GM18909 (cell line): Measurements from ENCODE around the gene ARID1B.

Experiments
- ATAC-seq: cut with Tn5 transposase; IDR thresholded peaks from one replicate; pipeline ENCODE4 v1.9.1; 2021; ENCODE audit warnings: mild to moderate bottlenecking; ENCODE audit not compliant: unreplicated experiment, poor library complexity

ARID1B gene

DNA sequence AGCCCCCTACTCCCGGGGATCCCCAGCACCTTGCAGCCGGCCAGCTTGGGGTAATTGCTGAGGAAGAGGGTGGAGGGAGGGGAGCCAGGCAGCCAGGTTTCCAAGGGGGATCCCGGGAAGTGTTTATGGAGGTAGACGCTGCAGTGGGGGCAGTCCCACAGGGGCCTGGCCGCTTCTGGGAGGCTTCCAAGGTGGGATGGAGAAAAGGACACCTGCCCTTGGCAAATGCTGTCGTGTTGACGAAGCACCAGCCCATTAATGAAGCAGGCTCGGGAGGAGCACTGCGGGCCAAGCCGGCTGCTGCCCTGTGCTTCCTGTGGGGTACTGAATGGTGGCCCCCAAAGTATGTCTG is 463.8 kb downstream of the ARID1B start:
- ATAC-seq: no peak

DNA sequence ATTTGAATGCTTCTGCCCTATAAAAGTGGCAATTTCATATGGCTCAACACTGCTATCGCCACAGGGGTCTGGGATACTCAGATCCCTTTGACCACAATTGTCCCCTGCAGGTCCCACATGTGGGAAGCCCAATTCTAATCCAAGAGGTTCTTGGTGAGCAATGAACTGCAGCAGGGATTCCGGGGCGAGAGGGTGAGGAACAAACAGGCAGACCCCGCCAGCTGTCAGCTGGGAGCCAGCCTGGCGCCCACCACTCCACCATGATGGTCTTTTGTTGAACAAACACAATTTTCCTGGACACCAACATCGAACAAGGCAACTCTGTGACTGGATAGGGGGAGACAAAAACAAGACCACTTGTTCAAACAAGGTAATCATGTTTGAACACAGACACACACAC is 465.6 kb downstream of the ARID1B start:
- ATAC-seq: no peak

DNA sequence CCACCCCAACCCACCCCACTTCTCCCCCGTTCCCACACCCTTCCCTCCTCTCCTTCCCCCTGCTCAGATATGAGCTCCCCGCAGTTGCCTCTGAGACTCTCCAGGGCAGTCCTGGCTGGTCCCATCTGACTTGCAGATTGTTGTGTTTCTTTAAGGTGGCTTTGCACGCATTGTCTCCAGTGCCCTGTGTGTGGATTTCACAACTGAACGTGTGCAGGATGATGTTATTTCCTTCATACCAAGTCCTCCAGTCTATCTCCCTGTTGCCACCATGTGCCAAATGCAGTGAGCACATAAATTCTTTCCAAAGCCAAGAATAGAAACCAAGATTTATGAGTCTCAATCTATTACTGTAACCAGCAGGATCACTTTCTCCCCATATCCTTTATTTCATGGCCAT is 467.0 kb downstream of the ARID1B start:
- ATAC-seq: no peak

DNA sequence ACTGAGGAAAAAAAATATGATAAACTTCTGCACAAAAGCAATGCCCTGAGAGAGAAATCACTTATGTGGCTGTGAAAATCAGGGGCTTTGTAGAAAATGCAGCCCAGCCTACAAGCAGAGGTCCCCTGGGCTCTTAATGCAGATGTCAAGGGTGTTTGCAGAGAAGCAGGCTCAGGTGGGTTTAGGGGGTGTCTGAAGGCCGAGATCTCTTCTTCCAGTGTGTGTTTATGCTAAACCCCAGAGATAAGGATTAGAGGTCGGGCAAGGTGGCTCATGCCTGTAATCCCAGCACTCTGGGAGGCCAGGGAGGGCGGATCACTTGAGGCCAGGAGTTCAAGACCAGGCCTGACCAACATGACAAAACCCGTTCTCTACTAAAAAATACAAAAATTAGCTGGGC is 467.6 kb downstream of the ARID1B start:
- ATAC-seq: no peak

DNA sequence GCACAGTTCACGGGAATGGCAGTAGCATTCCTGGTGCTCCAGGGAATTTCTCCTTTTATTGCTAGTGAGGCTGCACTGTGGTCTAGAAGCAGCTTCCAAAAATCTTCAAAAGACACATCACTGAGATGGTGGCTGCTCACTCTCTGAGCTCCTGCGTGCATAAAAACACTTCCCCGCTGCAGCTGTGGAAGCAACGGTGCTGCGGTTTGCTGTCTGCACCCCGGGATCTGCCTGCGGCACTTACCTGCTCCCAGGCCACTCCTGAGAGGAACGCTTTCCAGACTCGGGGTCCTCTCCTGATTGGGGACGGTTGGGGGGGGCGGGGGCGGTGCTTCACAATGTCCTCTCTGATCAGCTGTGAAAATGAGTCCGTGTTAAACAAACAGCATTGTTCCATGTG is 468.3 kb downstream of the ARID1B start:
- ATAC-seq: no peak

DNA sequence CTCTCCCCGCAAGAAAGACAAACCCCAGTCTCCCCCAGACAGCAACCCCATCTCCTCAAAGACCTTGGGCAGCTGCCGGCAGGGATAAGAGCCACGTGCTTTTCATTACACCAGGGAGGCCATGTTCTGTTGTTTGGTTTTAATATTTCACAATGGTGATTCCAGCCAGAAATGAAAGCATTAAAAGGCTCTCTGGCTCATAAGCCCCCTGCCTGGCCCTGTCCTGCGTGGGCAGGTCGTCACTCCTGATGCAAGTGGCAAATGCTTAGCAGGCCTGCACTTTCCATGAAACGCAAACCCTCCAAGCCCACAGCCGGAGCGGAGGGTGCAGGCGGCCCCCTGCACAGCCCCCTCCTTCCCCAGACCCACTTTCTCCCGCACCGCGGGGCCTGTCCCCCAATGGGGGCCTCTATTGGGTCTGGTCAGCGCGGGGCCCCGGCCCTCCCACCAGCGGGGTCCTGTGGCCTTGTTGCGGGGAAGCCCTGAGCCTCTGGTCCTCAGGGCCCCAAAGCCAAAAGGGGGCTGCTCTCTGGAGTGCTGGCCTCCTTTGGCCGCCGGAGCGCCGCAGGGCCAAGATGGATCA is 469.0 kb downstream of the ARID1B start:
- ATAC-seq: no peak

DNA sequence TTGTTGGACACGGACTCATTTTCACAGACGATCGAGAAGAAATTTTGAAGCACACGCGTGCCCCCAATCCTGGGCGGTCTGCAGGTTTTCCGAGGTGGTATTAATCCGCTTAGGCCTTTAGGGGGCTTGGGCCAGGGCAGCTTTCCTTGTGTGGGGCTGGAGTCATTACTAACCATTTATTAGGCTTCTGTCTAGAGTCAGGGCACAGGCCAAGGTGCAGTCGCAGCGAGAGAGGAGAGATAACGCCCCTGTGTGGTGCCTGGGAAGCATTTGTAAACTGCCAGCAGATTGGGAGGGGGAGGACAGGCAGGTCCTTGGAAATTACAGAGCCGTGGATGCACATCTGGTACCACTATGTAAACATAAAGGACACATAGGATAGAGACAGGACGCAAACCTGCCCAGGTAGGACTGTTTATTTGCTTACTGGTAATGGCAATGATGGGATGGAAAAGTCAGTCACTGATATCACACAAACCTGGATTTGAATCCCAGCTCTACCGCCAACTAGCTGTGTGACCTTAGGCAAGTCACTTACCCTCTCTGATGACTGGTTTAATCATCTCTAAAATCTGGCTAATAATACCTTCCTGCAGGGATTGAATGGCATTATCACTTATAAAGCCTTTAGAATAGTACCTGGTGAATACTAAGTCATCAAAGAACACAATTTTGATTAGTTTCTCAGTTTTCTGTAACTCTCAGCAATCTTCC is 469.8 kb downstream of the ARID1B start:
- no peak for ATAC-seq

DNA sequence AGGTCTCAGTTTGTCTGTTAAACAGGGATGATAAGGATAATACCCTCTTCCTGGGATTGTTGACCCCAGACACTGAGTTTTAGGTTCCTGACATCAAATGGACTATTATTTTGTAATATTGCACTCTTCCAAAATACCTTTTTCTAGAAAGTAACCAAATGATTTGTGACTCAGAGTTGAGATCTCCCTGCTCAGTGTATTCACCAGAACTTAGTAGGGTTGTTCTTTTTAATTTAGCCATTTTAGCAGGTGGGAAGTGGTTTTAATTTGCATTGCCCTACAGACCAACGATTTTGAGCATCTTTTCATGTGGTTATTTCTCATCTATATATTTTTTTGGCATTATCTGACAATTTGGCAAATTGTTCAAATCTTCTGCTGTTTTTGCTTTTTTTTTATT is 471.1 kb downstream of the ARID1B start:
- no peak for ATAC-seq

DNA sequence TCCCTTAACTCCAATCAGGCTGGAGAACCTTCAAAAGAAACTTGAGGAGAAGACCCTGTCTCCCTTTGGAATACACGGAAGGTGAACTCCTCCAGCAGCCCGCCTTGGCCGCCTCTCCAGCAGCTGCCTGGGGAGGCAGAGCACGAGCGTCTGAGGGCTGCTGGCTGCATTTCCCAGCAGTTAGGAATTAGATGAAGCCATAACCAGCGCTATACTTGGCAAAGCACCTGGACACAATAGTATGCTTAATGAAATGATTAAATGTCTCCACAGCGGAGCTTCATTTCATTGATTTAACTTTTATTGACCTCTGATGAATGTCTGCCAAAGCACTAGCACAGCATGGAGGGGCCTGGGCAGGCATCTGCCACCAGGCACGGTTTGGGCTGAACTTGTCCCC is 472.6 kb downstream of the ARID1B start:
- no peak for ATAC-seq

DNA sequence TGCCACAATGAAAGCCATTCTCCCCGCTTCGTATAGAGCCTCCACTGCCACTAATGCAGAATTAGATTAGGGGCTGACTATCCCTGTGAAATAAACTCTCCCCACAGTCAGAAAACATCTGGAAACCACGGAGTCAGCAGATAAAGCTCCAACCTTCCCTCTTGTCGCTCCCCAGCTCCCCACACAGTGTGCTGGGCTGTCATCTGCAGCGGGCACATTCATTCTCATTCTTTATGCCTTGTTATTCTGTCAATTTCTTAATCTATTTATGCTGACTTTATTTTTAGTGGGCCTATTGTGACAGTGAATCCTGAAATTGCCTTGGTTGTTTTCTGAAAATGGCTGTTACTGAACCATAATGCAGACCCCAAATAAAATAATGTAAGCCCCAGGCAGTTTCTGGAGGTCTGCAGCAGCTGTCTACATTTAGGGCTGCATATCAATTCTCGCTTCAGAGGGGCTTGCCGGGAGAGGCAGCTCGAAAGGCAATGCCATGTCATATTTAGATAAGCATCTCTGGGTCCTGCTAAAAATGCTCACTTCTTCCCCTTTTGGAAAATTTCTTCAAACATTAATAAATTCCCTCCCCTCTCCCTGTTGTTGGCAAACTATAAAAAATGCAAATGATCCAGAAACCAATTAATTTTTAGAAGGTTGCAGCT is 474.5 kb downstream of the ARID1B start:
- no peak for ATAC-seq

DNA sequence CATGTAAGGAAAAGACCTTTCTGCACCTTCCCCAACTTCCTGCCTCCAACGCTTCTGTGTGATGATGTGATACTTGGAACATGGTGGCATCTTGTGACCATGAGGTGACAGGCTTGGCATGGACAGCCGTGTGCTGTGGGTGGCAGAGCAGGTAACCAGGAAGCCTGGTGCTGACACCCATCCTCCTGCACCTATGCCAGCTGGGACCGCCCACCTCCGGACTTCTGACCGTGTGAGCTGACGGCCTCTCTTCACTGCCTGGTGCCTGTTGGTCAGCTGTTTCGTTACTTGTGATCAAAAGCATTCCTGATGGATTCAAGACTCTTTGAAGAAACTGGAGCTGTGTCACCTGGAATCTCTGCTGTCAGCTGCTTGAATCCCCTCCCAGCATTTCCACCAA is 475.8 kb downstream of the ARID1B start:
- ATAC-seq: no peak

DNA sequence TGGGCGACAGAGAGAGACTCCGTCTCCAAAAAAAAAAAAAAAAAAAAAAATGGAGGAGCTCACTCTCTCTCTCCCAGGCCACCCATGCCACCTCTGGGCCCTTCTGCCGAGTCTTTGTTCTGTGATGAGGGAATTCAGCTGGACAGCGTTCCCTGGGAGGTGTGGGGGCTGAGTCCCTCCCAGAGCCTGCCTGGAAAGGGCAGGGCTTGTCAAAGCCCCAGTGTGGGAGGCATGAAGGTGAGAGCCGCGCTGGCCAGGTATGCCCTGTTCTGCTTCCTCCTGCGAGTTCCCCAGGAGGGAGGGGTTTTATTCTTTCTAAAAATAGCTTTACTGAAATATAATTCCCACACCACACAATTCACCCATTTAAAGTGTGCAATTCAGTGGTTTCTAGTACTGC is 476.5 kb downstream of the ARID1B start:
- no peak for ATAC-seq

DNA sequence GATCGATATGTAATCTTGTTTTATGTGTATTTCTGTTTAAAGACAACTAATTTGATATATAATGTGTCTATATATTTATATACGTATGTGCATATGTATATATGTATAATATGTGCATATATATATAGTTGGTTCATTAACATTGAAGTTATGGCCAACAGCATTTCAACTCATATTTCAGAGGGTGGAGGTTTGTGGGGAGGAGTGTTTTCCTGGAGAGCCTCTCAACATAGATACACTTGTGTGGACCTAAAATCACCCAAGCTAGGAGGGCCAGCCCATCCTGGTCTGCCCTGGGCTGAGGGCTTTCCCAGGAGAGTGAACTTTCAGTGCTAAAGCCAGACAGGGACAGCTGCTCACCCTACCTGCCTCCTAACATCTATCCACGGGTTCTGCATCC is 477.4 kb downstream of the ARID1B start:
- no peak for ATAC-seq

DNA sequence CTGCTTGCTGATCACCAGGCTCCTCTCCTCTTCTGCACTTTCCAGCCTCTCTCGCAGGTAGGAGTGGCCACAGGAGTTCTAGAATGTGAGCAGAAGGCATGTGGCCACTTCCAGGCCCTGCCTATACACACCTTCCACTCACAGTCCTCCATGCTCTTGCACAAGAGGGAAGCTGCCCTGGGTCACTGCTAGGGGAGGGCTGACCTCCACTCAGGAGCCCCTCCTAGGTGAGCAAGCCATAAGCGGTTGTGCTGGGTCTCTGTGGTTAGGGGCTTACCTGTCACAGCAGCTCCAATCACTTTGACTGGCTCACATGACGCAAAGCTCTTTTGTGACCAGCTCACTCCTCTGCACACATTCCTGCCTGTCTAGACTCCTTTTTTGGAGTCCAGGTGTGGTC is 477.9 kb downstream of the ARID1B start:
- no peak for ATAC-seq

DNA sequence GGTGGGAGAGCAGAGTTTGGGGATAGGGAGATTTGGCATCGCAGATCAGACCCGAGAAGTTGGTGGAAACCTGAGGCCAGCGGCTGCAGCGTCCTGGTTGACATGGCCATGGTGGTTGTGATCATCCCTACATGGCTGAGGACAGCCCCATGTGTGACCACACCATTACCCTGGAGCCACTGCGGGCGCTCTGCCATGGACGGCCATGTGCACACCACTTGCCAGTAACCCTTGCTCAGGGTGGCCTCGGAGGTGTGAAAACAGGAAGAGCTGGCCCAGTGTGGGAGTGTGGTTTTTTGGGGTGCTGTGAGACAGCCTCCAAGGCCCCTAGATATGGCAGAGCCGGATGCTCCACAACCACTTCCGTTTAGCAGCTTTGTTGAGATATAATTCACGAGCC is 481.7 kb downstream of the ARID1B start:
- no peak for ATAC-seq

DNA sequence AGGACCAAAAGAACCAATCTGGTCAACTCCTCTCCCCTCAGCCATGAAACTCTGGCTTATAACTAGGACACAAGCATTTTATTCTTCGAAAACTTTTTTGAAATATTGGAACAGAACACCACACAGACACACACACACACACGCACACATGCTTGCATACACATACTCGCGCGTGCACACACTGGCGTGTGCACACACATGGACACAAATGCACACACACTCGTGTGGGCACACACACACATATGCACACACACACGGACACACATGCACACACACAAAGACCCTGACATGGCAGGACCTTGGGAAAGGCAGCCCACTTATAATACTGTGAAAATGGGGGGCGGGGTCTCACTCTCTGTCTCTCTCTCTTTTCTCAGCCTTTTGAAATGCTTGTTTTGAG is 482.3 kb downstream of the ARID1B start:
- no peak for ATAC-seq
